Adipose tissue (tissue), 3 donors: Measurements from ENCODE around the gene CARD11. TPM values are rescaled to one million over a fixed set of nuclear protein-coding genes. Genes with fewer than 3 reads are reported as not detected.

ENCODE experiments used
- H3K27ac ChIP-seq: one replicate; pipeline ENCODE4 v1.5.1; 2013; ENCODE audit warnings: low read depth, low read length
- WGBS, 3 donors: extraction: QIAGEN DNeasy Blood & Tissue Kit; methylation state at CpG; one replicate each; pipeline ENCODE4 v1.1.7; 2013; 5-methylcytosine and 5-hydroxymethylcytosine counted together
- polyA plus RNA-seq, 3 donors: library from polyadenylated mRNA; stranded (reverse); fragments of 200-250 nt; gene quantifications; one replicate each; pipeline ENCODE4 v1.2.3, GENCODE V29; 2013
- donor health status: healthy with polysubstance abuse.
- donor health status: Bipolar disorder and iron deficiency.
- donor health status: healthy.

CARD11 gene
- polyA plus RNA-seq, 3 donors: 0.74 to 0.85 (median 0.79) TPM

DNA sequence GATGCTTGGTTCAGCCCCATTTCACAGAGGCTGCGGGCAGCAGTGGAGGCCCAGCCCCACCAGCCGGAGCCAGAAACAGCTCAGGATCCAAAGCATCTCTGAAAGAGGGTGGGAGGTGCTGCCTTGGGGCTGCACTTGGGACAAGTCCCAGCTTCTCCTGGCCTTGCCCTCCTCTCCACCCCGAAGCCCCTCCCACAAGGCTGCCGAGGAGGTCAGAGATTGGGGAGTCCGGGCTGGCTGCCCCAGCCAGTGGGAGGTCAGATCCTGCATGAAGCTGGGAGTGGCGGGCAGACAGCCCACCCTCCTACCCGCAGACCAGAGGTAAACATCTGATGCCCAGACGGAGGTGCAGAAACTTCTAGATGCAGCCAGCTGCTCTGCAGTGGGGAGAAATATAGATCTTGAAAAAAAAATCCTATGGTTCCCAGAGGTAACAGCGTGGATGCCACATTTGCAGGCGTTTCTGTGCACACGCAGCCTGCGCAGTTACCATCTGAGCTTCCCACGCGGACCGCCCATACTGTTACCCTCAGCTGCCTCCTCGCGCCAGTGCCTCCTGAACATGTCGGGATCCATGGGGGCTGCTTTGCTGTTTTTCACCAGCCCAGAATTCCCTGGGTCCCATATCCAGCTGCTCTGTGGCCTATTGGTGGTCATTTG, 162.7 kb downstream of the CARD11 start:
- no peak overlapping the region for H3K27ac ChIP-seq
- 61 to 67% (median 65%) methylated on average over 17 to 18 of the region's 18 CpGs for WGBS, 3 donors

DNA sequence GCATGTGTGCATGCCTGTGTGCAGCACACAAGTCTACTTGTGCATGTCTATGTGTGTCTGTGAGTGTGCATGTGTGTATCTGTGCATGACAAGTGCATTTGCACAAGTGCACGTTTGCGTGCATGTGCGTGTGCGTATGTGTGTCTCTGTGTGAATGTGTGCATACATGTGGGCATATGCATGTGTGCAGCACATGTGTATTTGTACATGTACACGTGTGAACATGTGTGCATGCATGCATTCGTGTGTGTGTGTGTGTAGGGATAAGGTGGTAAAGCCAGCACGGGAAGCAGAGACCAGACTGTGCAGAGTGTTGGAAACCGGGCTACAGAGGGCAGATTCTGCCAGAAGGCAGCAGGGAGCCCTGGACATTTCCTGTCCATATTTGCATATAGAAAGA, 163.6 kb downstream of the CARD11 start:
- H3K27ac ChIP-seq: no peak overlapping the region
- WGBS, 3 donors: 67 to 72% (median 69%) methylated on average over 8 of the region's 8 CpGs

DNA sequence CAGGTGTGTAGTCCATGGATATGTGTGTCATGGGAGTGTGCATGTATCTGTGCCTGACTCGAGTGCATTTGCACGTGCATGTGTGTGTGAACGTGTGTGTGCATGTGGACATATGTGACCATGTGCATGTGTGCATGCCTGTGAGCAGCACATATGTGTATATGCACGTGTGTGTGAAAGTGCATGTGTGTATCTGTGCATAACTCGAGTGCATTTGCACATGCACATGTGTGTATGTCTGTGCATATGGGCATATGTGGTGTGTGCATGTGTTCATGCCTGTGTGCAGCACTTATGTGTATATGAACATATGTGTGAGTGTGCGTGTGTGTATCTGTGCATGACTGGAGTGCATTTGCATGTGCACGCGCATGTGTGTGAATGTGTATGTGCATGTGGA, 164.3 kb downstream of the CARD11 start:
- 87 to 90% (median 90%) methylated on average over 8 of the region's 8 CpGs for WGBS, 3 donors
- H3K27ac ChIP-seq: no peak overlapping the region

DNA sequence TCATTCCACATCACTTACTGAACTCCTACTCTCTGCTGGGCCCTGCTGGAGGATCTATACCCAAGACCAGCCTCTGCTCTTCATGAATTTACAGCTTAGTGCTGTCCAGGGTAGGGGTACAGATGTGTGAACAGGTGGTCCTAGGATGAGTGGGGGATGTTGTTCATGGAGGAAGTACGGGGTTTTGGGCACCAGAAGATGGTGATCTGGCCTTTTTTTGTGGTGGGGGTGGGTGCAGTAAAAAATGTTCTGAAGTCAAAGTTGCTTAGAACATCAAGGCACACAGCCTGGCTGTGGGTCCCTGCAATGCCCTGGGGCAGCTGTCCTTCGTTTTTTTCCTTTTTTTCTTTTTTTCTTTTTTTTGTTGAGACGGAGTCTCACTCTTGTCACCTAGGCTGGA, 165.4 kb downstream of the CARD11 start:
- no peak overlapping the region for H3K27ac ChIP-seq
- WGBS, 3 donors: 67 to 74% (median 70%) methylated on average over 3 of the region's 3 CpGs

DNA sequence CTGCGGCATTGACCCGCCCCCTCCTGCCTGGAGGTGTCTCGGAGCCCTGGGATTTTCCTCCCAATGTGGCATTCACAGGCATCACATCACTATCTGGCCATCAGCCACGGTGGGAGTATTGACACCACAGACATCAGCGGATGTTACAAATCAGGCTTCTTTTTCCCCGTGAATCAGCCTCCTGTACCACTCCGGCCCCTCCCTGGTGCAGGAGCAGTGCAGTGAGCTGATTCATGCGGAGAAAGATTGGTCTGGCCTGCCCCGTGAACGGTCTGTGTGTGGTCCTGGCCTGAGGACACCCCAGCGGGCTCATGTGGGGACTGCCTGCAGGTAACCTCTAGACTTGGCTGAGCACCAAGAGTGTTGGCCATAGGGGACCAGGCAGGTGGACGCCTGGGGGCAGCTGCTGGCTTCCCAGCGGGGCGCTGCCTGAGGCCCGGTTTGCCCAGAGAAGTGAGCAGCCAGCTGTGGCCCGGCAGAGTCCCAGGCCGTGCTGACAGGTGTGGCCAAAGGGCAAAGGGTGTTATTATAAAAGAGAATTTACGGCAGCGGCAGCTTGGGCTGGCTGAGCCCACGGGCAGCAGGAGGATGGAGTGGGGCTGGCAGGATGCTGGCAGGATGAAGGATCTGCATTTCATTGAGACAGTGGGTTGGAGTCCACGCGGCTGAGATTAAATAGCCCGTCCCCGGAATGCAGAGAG, 167.5 kb downstream of the CARD11 start:
- no peak overlapping the region for H3K27ac ChIP-seq
- 61 to 74% (median 73%) methylated on average over 24 of the region's 24 CpGs for WGBS, 3 donors

DNA sequence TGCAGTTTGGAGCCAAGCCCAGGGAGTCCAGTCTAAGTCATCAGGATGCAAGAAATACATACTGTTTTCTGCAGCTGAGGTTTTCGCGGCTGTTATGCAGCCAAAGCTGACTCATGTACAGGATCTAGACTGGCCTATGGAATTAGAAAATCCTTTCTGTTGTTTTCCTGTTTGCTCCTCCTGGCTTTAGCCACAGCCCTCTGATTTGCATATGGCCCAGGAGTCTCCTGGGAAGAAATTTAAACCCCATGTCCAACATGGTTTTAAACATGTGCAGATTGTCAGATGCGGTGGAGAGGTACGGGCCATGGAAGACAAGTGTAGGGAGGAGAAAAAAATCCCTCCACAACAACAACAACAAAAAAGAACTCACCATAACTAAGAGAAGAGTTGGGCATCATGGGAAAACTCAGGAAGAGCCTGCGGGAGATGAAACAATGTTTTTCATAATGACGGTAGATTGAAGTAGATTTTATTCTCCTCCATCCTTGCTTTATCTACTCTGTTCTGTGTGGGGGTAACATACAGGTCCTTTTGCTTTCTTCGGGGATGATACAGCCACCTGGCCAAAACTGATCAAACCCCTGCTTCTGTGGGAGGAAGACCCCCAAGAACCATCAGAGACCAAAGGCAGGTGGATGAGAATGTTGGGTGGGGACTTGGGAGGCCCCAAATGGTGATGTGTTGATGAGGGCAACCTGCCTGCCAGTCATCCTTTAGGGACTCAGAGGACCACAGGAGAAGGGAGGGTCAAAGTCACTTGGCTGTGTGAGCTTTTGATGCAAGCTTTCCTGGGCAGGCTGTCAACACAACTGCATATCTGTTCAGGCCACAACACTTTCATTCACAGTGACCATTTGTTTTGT, 169.7 kb downstream of the CARD11 start:
- H3K27ac ChIP-seq: no peak overlapping the region
- WGBS, 3 donors: 43 to 61% (median 45%) methylated on average over 7 of the region's 7 CpGs

DNA sequence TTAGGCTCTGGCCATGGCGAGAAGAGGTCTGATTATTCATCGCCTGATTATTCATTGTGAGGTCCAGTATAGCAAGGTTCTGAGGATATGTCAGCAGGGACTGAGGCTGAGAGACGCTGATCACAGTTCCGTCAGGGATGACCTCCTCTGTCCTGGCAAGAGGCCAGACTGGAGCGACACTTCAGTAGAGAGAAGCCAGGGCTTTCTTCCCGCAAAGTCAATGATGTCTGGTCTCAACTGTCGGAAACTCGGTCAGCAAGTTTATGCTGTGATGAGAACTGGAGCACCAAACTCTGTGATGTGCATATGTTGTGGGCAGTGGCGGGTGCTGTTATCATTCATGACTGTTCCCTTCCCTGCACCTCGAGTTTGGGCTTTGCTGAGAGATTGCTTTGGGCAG, 170.5 kb downstream of the CARD11 start:
- WGBS, 3 donors: 67 to 68% (median 67%) methylated on average over 10 of the region's 10 CpGs
- no peak overlapping the region for H3K27ac ChIP-seq

DNA sequence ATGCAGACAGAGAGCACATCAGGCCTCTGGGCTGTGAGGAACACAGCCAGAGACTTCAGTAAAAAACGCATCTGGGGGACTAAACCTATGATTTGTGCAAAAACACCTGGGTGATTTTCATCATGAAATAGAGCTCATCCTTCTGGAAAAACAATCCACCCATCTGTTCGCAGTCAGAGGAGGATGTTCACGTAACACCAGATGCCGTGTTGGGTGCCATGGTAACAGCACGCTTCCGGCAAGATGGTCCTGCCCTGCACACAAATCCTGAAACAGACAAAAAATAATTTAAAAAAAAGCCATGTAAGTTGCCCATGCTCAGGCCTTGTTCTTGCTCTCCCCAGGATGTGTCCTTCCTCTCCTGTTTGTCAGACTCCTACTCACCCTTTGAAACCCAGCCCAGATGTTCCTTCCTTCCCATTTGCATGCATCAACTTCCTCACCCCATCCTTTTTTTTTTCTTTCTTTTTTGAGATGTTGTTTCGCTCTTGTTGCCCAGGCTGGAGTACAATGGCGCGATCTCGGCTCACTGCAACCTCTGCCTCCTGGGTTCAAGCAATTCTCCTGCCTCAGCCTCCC, 171.3 kb downstream of the CARD11 start:
- H3K27ac ChIP-seq: no peak overlapping the region
- 91 to 98% (median 93%) methylated on average over 8 to 10 of the region's 10 CpGs for WGBS, 3 donors

DNA sequence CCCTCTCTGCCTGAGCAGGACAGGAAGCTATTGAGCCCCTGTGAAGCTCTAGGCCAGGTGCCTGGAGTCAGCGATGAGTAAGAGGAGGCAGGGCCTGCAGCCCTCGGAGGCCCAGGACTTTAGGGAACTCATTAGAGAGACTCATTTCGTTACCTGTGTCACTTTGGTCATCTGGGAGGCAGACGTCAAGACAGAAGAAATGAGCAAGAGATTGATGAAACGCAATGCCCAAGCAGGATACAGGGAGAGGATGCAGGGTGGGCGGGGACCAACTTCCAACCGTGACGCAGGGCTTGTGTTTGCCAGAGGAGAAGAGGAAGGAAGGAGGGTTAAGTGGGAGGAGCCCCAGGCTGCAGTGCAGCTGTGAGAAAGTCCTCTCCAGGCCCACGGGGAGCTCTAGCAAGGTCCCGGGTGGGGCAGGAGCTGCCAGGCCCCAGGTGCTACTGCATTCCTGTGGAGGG, 173.2 kb downstream of the CARD11 start:
- 6 to 30% (median 7%) methylated on average over 10 of the region's 10 CpGs for WGBS, 3 donors

DNA sequence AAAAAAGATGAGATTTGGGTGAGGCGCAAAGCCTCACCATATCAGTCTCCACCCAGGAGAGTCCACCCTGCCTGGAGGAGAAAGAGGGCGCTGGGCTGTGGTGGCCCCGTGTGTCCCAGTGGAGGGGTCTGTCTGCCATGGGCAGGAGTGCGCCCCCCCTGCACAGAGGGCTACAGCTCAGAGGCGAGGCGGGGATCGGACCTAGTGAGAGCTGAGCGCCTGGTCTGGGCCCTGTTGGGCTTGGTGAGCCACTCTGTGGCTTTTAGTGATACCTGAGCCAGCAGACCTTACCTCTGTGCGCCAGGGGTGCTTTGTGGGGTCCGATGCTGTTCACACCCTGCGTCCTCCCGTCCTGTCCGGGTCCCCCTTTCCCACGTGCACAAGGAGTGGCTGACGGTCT, 173.7 kb downstream of the CARD11 start:
- WGBS, 3 donors: 79 to 92% (median 81%) methylated on average over 15 of the region's 15 CpGs

More for the DNA sequence above, 173.2 kb downstream of the CARD11 start:
- no peak overlapping the region for H3K27ac ChIP-seq

DNA sequence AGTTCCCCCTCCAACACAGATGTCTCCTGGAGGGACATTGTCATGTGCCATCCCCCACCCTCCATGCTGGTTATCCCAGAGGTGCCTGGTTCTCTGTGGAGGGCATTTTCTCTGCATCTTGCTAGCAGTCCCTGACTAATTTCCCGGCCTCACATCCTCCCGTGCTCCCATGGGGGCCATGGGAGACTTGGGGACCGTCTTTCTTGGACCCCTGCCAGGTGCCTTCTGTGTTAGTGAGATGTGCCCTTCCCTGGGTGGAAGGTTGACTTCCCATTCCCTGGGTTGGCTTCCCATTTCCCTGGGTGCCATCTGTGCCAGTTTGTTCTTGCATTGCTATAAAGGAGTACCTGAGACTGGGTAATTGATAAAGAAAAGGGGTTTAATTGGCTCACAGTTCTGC, 177.1 kb downstream of the CARD11 start:
- H3K27ac ChIP-seq: no peak overlapping the region
- WGBS, 3 donors: 21 to 50% (median 28%) methylated on average over 3 of the region's 3 CpGs

More for the DNA sequence above, 173.7 kb downstream of the CARD11 start:
- H3K27ac ChIP-seq: no peak overlapping the region

DNA sequence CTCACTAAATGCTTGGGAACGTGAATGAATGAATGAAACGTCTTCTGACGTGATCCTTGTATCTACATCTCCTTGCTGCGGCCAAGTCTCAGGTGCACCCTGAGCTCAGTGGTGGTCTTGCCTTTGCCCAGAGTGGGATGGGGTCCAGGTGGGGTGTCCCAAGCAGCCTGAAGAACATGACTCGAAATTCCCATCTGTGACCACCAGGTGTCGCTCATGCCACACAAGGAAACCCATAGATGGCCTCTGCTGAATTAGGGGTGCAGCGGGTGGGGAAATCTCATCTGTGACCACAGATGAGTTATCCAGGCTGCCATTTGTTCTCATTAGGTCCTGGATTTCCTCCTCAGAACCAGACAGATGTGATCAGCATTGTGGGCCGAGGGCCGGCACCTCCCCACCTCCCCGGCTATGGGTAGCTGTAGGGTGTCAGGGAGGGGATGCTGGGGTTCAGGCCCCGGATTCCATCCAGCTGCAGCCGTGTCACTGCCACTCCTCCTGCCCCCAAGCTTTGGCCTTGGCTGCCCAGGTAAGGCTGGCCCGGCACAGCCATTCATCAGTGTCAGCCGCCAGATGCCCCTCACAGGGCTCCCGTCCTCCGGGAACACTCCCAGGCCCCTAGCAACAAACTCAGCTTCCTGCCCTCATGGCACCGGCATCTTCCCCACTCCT, 178.5 kb downstream of the CARD11 start:
- WGBS, 3 donors: 41 to 53% (median 51%) methylated on average over 17 of the region's 17 CpGs

DNA sequence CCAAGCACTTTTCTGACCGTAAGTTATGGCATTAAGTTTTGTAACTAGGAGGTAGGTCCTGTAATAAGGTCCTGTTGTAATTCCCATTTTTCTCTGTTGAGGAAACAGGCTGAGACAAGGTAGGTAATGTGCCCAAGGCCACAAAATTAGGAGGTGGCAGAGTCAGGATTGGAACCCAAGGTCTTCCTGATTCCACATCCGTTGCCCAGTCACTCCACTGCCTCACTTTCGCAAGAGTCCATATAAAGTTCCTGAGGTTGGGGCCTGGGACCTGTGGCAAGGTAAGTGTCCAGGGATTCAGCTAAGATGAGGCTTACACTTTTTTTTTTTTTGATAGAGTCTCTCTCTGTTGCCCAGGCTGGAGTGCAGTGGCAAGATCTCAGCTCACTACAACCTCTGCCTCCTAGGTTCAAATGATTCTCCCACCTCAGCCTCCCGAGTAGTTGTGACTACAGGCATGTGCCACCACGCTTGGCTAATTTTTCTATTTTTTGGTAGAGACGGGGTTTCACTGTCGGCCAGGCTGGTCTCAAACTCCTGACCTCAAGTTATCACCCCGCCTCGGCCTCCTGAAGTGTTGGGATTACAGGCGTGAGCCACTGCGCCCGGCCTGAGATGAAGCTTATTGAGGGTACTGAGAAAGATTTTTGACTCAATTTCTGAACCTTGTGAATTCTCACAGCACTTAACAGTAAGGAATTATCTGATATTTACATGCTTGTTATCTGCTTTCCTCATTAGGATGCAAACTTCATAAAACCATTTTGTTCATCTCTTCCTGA, 179.3 kb downstream of the CARD11 start:
- WGBS, 3 donors: 78 to 83% (median 82%) methylated on average over 12 of the region's 12 CpGs

More for the DNA sequence above, 178.5 kb downstream of the CARD11 start:
- no peak overlapping the region for H3K27ac ChIP-seq

DNA sequence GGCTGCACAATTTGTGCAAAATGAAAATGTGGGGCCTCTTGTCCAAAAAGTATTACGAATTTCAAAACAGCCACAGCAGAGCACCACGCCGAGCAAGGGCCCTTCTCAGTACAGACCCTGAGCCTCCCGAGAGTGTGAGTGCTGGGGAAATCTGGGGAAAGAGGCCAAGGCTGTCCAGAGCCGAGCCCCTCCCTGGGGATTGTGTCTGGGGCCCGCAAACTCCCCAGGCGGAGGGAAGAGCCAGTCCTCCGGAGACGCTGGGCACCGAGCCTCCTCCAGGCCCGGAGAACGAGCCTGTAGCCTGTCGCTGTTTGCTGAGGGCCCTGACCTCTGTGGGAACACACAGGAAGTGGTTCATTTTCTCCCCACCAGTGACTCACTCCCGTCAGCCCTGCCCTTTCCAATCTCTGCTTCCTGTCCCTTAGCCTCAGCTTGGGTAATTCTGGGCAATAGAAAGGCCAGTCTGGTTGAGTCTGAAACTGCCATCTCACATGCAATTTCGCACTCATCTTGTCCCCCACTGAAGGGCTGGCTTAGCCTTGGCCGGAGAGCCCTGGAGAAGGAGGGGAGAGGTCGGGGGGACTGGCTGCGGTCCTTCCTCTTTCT, 180.1 kb downstream of the CARD11 start:
- H3K27ac ChIP-seq: peak overlapping the region; percentile 73
- WGBS, 3 donors: 6 to 66% (median 10%) methylated on average over 13 to 18 of the region's 18 CpGs

More for the DNA sequence above, 179.3 kb downstream of the CARD11 start:
- peak overlapping the region; percentile 30 for H3K27ac ChIP-seq

DNA sequence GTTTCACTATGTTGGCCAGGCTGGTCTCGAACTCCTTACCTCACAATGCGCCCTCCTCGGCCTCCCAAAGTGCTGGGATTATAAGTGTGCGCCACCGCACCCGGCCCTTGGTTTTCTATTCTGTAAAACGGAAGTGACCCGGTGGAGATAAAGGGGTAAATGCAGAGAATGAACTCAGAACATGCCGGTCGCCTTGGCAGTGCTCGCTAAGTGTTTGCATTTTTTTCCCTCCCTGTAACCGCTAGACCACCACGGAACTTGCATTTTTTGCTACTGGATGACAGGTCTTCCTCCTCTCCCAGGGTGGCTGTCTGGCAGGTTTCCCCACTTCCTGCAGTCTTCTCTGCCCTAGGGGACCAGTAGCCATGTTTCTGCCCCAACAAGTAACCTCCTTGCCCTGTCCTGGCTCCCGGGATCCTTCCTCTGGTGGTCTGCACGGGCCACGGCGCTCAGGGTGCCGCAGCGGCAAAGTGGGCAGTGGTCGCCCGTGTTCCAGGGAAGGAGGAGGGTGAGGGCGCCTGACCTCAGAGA, 180.8 kb downstream of the CARD11 start:
- peak overlapping the region; percentile 73 for H3K27ac ChIP-seq
- WGBS, 3 donors: 69 to 83% (median 78%) methylated on average over 22 of the region's 22 CpGs

DNA sequence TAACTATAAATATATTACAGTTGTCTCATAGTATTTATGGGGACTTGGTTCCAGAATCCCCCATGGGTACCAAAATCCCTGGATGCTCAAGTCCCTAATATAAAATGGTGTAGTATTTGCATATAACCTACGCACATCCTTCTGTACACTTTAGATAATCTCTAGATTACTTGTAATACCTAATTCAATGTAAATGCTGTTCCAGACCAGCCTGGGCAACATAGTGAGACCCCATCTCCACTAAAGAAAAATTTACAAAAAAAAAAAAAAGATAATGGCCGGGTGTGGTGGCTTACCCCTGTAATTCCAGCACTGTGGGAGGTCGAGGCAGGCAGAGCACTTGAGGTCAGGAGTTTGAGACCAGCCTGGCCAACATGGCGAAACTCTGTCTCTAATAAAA, 182.2 kb downstream of the CARD11 start:
- H3K27ac ChIP-seq: no peak overlapping the region
- WGBS, 3 donors: 91 to 96% (median 95%) methylated on average over 4 of the region's 4 CpGs

DNA sequence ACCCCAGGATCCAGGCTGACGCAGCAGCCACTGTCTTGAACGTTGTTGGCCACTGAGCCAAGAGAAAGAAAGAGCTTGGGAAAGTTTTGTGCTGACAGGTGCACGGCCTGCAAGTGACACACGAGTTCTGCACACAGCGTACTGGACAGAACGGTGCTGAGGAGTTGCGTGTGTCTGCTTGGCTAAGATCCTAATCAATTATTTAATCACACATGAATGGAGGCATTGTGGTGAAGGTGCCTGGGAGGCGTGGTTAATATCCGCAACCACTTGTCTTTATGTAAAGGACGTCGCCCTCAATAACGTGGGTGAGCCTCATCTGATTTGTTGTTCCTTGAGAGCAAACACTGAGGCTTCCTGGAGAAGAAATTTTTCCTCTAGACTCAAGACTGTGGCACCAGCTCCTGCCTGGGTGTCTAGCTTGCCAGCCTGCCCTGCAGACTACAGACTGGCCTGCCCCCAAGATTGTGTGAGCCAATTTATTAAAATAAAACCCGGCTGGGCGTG, 183.0 kb downstream of the CARD11 start:
- WGBS, 3 donors: 22 to 89% (median 83%) methylated on average over 14 of the region's 14 CpGs
- H3K27ac ChIP-seq: no peak overlapping the region
